SU-DHL-6 (cell line): ENCODE results near the gene CASP1.
"Not testable (repeated sequence)": the region's sequence is repeated elsewhere in the genome, so short reads cannot be mapped to it uniquely, and the experiment has no call there.

Experiments used
- EZH2phosphoT487 ChIP-seq: fragments of 200-600 bp; sonication (generic), shearing (Covaris generic); conservative IDR thresholded peaks from 2 replicates; pipeline ENCODE4 v1.6.1; 2018; ENCODE audit warnings: mild to moderate bottlenecking, antibody characterized with exemption, low read length, moderate library complexity, mixed read lengths
- TF ChIP-seq, protein P1 (sequence below): fragments of 200-600 bp; sonication (generic); IDR thresholded peaks from one replicate; pipeline ENCODE4 v1.5.1; 2017; ENCODE audit warnings: antibody characterized with exemption, mild to moderate bottlenecking, low read length, moderate library complexity; ENCODE audit not compliant: insufficient read depth, poor library complexity, severe bottlenecking

DNA sequence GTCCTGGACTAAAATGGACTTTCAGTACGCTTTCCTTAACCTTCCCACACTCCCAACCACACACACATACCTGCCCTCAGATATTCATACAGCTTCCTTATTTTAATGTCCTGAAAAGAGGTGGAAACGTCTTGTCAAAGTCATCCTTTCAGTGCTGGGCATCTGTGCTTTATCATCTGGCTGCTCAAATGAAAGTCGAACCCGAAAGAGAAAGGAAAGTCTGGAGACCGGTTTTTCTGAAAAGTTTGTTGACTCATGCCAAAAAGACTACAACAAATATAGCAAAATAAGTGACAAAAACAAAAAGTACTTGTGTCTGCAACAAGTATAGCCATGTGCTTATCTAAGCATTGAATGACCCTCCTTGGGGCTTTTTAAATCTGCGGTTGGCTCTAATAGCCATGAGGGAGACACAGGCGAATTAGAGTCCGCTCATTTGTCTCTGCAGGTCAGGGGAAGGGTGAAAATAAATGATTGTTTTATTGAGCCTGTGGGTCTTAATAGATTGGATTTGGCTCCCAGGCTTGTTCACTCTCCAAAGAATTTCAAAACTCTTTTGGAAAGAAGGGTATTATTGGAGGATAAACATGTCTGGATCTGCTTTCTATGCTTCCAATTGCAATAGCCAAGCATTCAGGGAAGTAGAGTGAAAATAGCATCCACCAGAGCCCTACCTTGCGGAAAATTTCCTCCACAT, 28.4 kb upstream of the CASP1 start:
- TF ChIP-seq, protein P1, sequence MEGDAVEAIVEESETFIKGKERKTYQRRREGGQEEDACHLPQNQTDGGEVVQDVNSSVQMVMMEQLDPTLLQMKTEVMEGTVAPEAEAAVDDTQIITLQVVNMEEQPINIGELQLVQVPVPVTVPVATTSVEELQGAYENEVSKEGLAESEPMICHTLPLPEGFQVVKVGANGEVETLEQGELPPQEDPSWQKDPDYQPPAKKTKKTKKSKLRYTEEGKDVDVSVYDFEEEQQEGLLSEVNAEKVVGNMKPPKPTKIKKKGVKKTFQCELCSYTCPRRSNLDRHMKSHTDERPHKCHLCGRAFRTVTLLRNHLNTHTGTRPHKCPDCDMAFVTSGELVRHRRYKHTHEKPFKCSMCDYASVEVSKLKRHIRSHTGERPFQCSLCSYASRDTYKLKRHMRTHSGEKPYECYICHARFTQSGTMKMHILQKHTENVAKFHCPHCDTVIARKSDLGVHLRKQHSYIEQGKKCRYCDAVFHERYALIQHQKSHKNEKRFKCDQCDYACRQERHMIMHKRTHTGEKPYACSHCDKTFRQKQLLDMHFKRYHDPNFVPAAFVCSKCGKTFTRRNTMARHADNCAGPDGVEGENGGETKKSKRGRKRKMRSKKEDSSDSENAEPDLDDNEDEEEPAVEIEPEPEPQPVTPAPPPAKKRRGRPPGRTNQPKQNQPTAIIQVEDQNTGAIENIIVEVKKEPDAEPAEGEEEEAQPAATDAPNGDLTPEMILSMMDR: not testable (repeated sequence)
- not testable (repeated sequence) for TF ChIP-seq EZH2phosphoT487
